RPMI7951 (cell line): ENCODE results near the gene SLC12A5. TPM values are rescaled to one million over a fixed set of nuclear protein-coding genes. Genes with fewer than 3 reads are reported as not detected.

Experiments used
- DNase-seq: peaks from one replicate; pipeline ENCODE4 v3.0.0-alpha.2; 2012; ENCODE audit warnings: low read depth
- total RNA-seq: library from RNA; depleted of rRNA; stranded (reverse); fragments of >200 nt; shearing (Covaris generic); gene quantifications from 2 replicates; pipeline ENCODE4 v1.2.3, GENCODE V29; 2014; rRNA removed

SLC12A5 gene
- total RNA-seq, 1 experiment from 2014 or later = 0.96 TPM

GRCh38 chr20:46107061-46107460 lies 78.0 kb downstream of the SLC12A5 start:
- no peak for DNase-seq

DNA sequence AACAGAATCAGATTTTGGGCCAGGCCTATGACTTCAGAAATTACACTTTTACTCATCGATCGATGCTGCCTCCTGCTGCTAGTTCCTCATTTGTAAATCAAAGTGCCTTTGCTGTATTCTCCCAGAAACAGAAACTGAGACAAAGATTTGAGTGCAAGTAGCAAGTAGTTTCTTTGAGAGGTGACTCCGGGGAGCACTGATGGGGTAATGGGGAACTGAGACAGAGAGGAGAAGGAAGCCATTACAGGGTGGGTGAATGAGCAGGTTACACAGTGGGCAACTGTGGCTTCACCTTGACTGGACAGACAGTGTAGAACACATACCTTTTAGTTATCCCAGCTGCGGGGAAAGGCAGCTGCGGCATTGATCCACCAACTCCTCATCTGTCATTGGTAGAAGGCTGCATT lies 79.4 kb downstream of the SLC12A5 start:
- DNase-seq = no peak

DNA sequence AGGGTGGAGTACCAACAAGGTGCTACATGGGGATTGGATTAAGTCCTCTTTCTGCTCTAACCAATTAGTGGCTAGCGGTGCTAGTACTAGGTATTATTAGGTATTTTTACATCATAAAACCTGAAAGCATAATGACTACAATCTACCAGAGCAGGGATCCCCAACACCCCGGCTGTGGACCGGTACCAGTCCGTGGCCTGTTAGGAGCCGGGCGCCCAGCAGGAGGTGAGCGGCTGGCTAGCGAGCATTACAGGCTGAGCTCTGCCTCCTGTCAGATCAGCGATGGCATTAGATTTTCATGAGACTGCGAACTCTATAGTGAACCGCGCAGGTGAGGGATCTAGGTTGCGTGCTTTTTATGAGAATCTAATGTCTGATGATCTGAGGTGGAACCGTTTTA lies 80.0 kb downstream of the SLC12A5 start:
- DNase-seq = no peak

Other genes starting within 250 kb of the SLC12A5 start
- gene WFDC3, start 237.3 kb upstream of the SLC12A5 start, total RNA-seq = 3.6 and 8.8 TPM in 2 replicates
- gene DNTTIP1, start 237.3 kb upstream of the SLC12A5 start, total RNA-seq = 44.1 and 51.4 TPM in 2 replicates
- gene UBE2C, start 216.6 kb upstream of the SLC12A5 start, total RNA-seq = 606 and 673 TPM in 2 replicates
- gene TNNC2, start 201.9 kb upstream of the SLC12A5 start, total RNA-seq = 0.36 TPM in 1 of 2 replicates, not detected in the other
- gene SNX21, start 195.4 kb upstream of the SLC12A5 start, total RNA-seq = 54.1 and 59.8 TPM in 2 replicates
- gene ACOT8, start 171.8 kb upstream of the SLC12A5 start, total RNA-seq = 102 and 119 TPM in 2 replicates
- gene ZSWIM3, start 171.6 kb upstream of the SLC12A5 start, total RNA-seq = 9.3 and 9.4 TPM in 2 replicates
- 17.0 and 20.4 TPM in 2 replicates for gene ZSWIM1, start 148.0 kb upstream of the SLC12A5 start, total RNA-seq
- 0.98 TPM in 1 of 2 replicates, not detected in the other for gene SPATA25, start 141.6 kb upstream of the SLC12A5 start, total RNA-seq
- 3.0 and 5.5 TPM in 2 replicates for gene NEURL2, start 138.0 kb upstream of the SLC12A5 start, total RNA-seq
- gene CTSA, start 137.9 kb upstream of the SLC12A5 start, total RNA-seq = 168 and 187 TPM in 2 replicates
- gene PLTP, start 117.1 kb upstream of the SLC12A5 start, total RNA-seq = 36.8 and 47.1 TPM in 2 replicates
- gene PCIF1, start 94.5 kb upstream of the SLC12A5 start, total RNA-seq = 11.5 and 13.6 TPM in 2 replicates
- 11.9 and 12.0 TPM in 2 replicates for gene ZNF335, start 57.0 kb upstream of the SLC12A5 start, total RNA-seq
- 3.0 and 4.7 TPM in 2 replicates for gene MMP9, start 20.3 kb upstream of the SLC12A5 start, total RNA-seq
- 14.7 and 15.1 TPM in 2 replicates for gene NCOA5, start 60.7 kb downstream of the SLC12A5 start, total RNA-seq
- gene CD40, start 89.1 kb downstream of the SLC12A5 start, total RNA-seq = 0.72 and 1.7 TPM in 2 replicates